HepG2 (cell line): ENCODE data around the gene SPOPL. TPM values are rescaled to one million over a fixed set of nuclear protein-coding genes. Genes with fewer than 3 reads are reported as not detected.

Experiments
- ISL2 ChIP-seq: sonication (generic); formaldehyde crosslinking; IDR thresholded peaks from 2 replicates; pipeline ENCODE4 v1.5.0; 2020; ENCODE audit warnings: missing genetic modification reagents
- KDM1A ChIP-seq: IDR thresholded peaks from 2 replicates; pipeline ENCODE4 v1.6.1; 2016; ENCODE audit warnings: missing compliant biosample characterization
- KLF12 ChIP-seq: sonication (generic); formaldehyde crosslinking; IDR thresholded peaks from 2 replicates; pipeline ENCODE4 v1.4.0; 2020; ENCODE audit warnings: missing genetic modification reagents, borderline replicate concordance
- NFKBIZ ChIP-seq: IDR thresholded peaks from 2 replicates; pipeline ENCODE4 v1.6.1; 2018; ENCODE audit warnings: missing genetic modification reagents, missing compliant biosample characterization
- NONO ChIP-seq, 2 experiments: fragments of 450-650 bp in 1 of 2; sonication (generic) in 1 of 2; formaldehyde crosslinking in 1 of 2; IDR thresholded peaks in 1 of 2; conservative IDR thresholded peaks in 1 of 2; 2 replicates each; pipeline versions ENCODE4 v1.6.1 to v1.8.0; 2017 to 2022; ENCODE audit warnings: mild to moderate bottlenecking in 1 of 2, missing genetic modification reagents in 1 of 2, moderate library complexity in 1 of 2
- NR2C2 ChIP-seq: sonication (generic); formaldehyde crosslinking; IDR thresholded peaks from 2 replicates; pipeline ENCODE4 v1.4.0; 2020; ENCODE audit warnings: missing genetic modification reagents, mild to moderate bottlenecking, moderate library complexity, borderline replicate concordance
- PRMT3 ChIP-seq: sonication (generic); formaldehyde crosslinking; IDR thresholded peaks from 2 replicates; pipeline ENCODE4 v1.8.1; 2022; ENCODE audit warnings: low read depth, mild to moderate bottlenecking, moderate library complexity, missing genetic modification reagents, borderline replicate concordance
- ZMYM3 ChIP-seq: sonication (generic); formaldehyde crosslinking; IDR thresholded peaks from 2 replicates; pipeline ENCODE4 v1.5.1; 2020; ENCODE audit warnings: mild to moderate bottlenecking, missing genetic modification reagents
- ZNF180 ChIP-seq: sonication (generic); formaldehyde crosslinking; IDR thresholded peaks from 2 replicates; pipeline ENCODE4 v1.4.0; 2020; ENCODE audit warnings: low read depth, missing genetic modification reagents, borderline replicate concordance
- ZNF234 ChIP-seq: sonication (generic); formaldehyde crosslinking; conservative IDR thresholded peaks from 2 replicates; pipeline ENCODE4 v1.5.1; 2020; ENCODE audit warnings: mild to moderate bottlenecking, missing genetic modification reagents
- ZNF296 ChIP-seq: sonication (generic); formaldehyde crosslinking; conservative IDR thresholded peaks from 2 replicates; pipeline ENCODE4 v1.5.0; 2020; ENCODE audit warnings: mild to moderate bottlenecking, missing genetic modification reagents
- ZNF496 ChIP-seq: sonication (generic); formaldehyde crosslinking; IDR thresholded peaks from 2 replicates; pipeline ENCODE4 v1.8.1; 2023; ENCODE audit warnings: mild to moderate bottlenecking, moderate library complexity, missing genetic modification reagents; ENCODE audit not compliant: insufficient replicate concordance
- ZNF703 ChIP-seq: sonication (generic); formaldehyde crosslinking; IDR thresholded peaks from 2 replicates; pipeline ENCODE4 v1.5.1; 2020; ENCODE audit warnings: missing genetic modification reagents, mild to moderate bottlenecking, moderate library complexity, borderline replicate concordance
- polyA plus RNA-seq, 8 experiments: library from polyadenylated mRNA; depleted of rRNA in 3 of 8; stranded (reverse) in 7 of 8; unstranded in 1 of 8; fragments of >200 nt; fragmentation: Illumina TruSeq in 4 of 8; extraction: Trizol in 4 of 8; gene quantifications; 2 replicates each; pipeline versions ENCODE4 v1.2.1 to v1.2.3, GENCODE V29; 2011 to 2016; ENCODE audit warnings: low read depth in 4 of 8, missing spikeins in 1 of 8, mixed read lengths in 1 of 8; ENCODE audit not compliant: insufficient read depth in 1 of 8
- total RNA-seq, 5 experiments: library from RNA; depleted of rRNA; stranded (reverse); fragments of >200 nt; fragmentation: Illumina TruSeq; extraction: Trizol; gene quantifications; 2 replicates each; pipeline ENCODE4 v1.2.3, GENCODE V29; 2016; ENCODE audit warnings: low read depth in 1 of 5
- TF ChIP-seq, protein P1 (sequence below): sonication (generic); formaldehyde crosslinking; IDR thresholded peaks from 2 replicates; pipeline ENCODE4 v1.8.0; 2022; ENCODE audit warnings: missing genetic modification reagents, low read depth, mild to moderate bottlenecking, borderline replicate concordance
- TF ChIP-seq, protein P2 (sequence below): IDR thresholded peaks from 2 replicates; pipeline ENCODE4 v1.4.0; 2020; ENCODE audit warnings: mild to moderate bottlenecking, missing genetic modification reagents
- TF ChIP-seq, protein P3 (sequence below): sonication (generic); formaldehyde crosslinking; IDR thresholded peaks from 2 replicates; pipeline ENCODE4 v1.8.1; 2023; ENCODE audit warnings: mild to moderate bottlenecking, missing genetic modification reagents
- TF ChIP-seq, protein P4 (sequence below): sonication (generic); formaldehyde crosslinking; IDR thresholded peaks from 2 replicates; pipeline ENCODE4 v1.4.0; 2020; ENCODE audit warnings: missing genetic modification reagents, borderline replicate concordance
- TF ChIP-seq, protein P5 (sequence below): sonication (generic); formaldehyde crosslinking; IDR thresholded peaks from 2 replicates; pipeline ENCODE4 v1.4.0; 2020; ENCODE audit warnings: low read depth, mild to moderate bottlenecking, missing genetic modification reagents

The SPOPL gene
- total and polyA plus RNA-seq, 2 of the 13 experiments (the other 11 are each of a cell fraction or from before 2014, with no cell fraction given) = 12.6 to 51.6 TPM

DNA sequence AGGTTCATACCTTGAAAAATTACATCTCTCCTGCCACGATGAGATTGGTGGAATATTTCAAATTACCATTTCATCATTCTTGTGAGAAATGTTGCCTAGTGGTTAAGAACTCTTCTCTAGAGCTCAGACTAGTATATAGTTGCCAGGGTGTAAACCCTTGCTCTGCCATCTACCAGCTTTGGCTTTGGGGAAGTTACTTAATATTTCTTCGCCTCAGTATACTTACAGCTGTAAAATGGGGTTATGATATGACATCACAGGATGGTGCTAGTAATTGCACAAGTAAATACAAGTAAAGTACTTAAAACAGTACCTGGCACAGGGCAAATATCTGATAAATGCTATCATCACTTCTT, 1.5 kb downstream of the SPOPL start (continued):
- no peak for TF ChIP-seq NFKBIZ
- TF ChIP-seq NR2C2 (CRISPR knock-in tag) = no peak
- TF ChIP-seq, protein P1, sequence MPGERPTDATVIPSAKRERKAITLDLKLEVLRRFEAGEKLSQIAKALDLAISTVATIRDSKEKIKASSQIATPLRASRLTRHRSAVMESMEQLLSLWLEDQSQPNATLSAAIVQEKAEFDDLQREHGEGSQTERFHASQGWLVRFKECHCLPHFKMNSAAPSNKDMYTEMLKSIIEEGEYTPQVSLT (CRISPR knock-in tag) = no peak
- no peak for TF ChIP-seq KLF12
- TF ChIP-seq ZNF703 (CRISPR knock-in tag) = no peak
- TF ChIP-seq ZNF296 = no peak
- TF ChIP-seq, protein P2, sequence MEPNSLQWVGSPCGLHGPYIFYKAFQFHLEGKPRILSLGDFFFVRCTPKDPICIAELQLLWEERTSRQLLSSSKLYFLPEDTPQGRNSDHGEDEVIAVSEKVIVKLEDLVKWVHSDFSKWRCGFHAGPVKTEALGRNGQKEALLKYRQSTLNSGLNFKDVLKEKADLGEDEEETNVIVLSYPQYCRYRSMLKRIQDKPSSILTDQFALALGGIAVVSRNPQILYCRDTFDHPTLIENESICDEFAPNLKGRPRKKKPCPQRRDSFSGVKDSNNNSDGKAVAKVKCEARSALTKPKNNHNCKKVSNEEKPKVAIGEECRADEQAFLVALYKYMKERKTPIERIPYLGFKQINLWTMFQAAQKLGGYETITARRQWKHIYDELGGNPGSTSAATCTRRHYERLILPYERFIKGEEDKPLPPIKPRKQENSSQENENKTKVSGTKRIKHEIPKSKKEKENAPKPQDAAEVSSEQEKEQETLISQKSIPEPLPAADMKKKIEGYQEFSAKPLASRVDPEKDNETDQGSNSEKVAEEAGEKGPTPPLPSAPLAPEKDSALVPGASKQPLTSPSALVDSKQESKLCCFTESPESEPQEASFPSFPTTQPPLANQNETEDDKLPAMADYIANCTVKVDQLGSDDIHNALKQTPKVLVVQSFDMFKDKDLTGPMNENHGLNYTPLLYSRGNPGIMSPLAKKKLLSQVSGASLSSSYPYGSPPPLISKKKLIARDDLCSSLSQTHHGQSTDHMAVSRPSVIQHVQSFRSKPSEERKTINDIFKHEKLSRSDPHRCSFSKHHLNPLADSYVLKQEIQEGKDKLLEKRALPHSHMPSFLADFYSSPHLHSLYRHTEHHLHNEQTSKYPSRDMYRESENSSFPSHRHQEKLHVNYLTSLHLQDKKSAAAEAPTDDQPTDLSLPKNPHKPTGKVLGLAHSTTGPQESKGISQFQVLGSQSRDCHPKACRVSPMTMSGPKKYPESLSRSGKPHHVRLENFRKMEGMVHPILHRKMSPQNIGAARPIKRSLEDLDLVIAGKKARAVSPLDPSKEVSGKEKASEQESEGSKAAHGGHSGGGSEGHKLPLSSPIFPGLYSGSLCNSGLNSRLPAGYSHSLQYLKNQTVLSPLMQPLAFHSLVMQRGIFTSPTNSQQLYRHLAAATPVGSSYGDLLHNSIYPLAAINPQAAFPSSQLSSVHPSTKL (CRISPR knock-in tag) = no peak
- no peak for TF ChIP-seq PRMT3 (CRISPR knock-in tag)
- TF ChIP-seq NONO (IDR thresholded peaks at IDR 0.05) = no peak
- no peak for TF ChIP-seq NONO (CRISPR knock-in tag; conservative IDR thresholded peaks at IDR 0.05)
- TF ChIP-seq, protein P3, sequence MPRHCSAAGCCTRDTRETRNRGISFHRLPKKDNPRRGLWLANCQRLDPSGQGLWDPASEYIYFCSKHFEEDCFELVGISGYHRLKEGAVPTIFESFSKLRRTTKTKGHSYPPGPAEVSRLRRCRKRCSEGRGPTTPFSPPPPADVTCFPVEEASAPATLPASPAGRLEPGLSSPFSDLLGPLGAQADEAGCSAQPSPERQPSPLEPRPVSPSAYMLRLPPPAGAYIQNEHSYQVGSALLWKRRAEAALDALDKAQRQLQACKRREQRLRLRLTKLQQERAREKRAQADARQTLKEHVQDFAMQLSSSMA (CRISPR knock-in tag) = no peak
- no peak for TF ChIP-seq ZNF180 (CRISPR knock-in tag)
- TF ChIP-seq ISL2 (CRISPR knock-in tag) = no peak
- TF ChIP-seq ZMYM3 = no peak
- no peak for TF ChIP-seq ZNF496 (CRISPR knock-in tag)
- TF ChIP-seq, protein P4, sequence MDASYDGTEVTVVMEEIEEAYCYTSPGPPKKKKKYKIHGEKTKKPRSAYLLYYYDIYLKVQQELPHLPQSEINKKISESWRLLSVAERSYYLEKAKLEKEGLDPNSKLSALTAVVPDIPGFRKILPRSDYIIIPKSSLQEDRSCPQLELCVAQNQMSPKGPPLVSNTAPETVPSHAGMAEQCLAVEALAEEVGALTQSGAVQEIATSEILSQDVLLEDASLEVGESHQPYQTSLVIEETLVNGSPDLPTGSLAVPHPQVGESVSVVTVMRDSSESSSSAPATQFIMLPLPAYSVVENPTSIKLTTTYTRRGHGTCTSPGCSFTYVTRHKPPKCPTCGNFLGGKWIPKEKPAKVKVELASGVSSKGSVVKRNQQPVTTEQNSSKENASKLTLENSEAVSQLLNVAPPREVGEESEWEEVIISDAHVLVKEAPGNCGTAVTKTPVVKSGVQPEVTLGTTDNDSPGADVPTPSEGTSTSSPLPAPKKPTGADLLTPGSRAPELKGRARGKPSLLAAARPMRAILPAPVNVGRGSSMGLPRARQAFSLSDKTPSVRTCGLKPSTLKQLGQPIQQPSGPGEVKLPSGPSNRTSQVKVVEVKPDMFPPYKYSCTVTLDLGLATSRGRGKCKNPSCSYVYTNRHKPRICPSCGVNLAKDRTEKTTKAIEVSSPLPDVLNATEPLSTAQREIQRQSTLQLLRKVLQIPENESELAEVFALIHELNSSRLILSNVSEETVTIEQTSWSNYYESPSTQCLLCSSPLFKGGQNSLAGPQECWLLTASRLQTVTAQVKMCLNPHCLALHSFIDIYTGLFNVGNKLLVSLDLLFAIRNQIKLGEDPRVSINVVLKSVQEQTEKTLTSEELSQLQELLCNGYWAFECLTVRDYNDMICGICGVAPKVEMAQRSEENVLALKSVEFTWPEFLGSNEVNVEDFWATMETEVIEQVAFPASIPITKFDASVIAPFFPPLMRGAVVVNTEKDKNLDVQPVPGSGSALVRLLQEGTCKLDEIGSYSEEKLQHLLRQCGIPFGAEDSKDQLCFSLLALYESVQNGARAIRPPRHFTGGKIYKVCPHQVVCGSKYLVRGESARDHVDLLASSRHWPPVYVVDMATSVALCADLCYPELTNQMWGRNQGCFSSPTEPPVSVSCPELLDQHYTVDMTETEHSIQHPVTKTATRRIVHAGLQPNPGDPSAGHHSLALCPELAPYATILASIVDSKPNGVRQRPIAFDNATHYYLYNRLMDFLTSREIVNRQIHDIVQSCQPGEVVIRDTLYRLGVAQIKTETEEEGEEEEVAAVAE (CRISPR knock-in tag) = no peak
- no peak for TF ChIP-seq ZNF234 (CRISPR knock-in tag)
- TF ChIP-seq, protein P5, sequence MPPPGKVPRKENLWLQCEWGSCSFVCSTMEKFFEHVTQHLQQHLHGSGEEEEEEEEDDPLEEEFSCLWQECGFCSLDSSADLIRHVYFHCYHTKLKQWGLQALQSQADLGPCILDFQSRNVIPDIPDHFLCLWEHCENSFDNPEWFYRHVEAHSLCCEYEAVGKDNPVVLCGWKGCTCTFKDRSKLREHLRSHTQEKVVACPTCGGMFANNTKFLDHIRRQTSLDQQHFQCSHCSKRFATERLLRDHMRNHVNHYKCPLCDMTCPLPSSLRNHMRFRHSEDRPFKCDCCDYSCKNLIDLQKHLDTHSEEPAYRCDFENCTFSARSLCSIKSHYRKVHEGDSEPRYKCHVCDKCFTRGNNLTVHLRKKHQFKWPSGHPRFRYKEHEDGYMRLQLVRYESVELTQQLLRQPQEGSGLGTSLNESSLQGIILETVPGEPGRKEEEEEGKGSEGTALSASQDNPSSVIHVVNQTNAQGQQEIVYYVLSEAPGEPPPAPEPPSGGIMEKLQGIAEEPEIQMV (CRISPR knock-in tag) = no peak
- TF ChIP-seq KDM1A = peak; percentile 24; the same call in 1 of the 2 replicates
